Neural crest cell (in vitro differentiated cells): ENCODE results near the gene RAB40B. TPM values are rescaled to one million over a fixed set of nuclear protein-coding genes. Genes with fewer than 3 reads are reported as not detected.

Experiments
- DNase-seq: peaks from one replicate; pipeline ENCODE4 v3.0.0; 2021; ENCODE audit warnings: low read depth, mixed read lengths, low spot score
- H3K27ac Mint-ChIP-seq: one replicate; pipeline ENCODE4 v1.8.0; 2021; ENCODE audit warnings: mild to moderate bottlenecking, mixed read lengths; ENCODE audit not compliant: unreplicated experiment
- H3K27me3 Mint-ChIP-seq: 2 replicates; pipeline ENCODE4 v1.8.0; 2021; ENCODE audit warnings: low read depth, mild to moderate bottlenecking, mixed read lengths
- H3K36me3 Mint-ChIP-seq: 2 replicates; pipeline ENCODE4 v1.8.0; 2021; ENCODE audit warnings: low read depth, mild to moderate bottlenecking, mixed read lengths
- H3K4me1 Mint-ChIP-seq: 2 replicates; pipeline ENCODE4 v1.8.0; 2021; ENCODE audit warnings: mixed read lengths
- H3K4me3 Mint-ChIP-seq: one replicate; pipeline ENCODE4 v1.8.0; 2021; ENCODE audit warnings: mild to moderate bottlenecking, mixed read lengths
- H3K9me3 Mint-ChIP-seq: 2 replicates; pipeline ENCODE4 v1.8.0; 2021; ENCODE audit warnings: mixed read lengths
- CTCF ChIP-seq: fragments of 200-600 bp; sonication (generic); conservative IDR thresholded peaks from 2 replicates; pipeline ENCODE4 v1.5.0; 2021; ENCODE audit warnings: antibody characterized with exemption, mild to moderate bottlenecking
- total RNA-seq: library from RNA; stranded (reverse); gene quantifications from 2 replicates; pipeline ENCODE4 v1.2.1, GENCODE V29; 2021

The RAB40B gene
- total RNA-seq, 1 donor from 2014 or later, result 5.6 TPM

- Mint-ChIP-seq H3K27ac (no peak overlapping the region), H3K9me3 (no peaks in the 10 kb centered on the region), H3K4me1 (peaks cover 13% of the 10 kb centered on the region), H3K36me3 (no peaks in the 10 kb centered on the region), H3K4me3 (no peak overlapping the region), H3K27me3 (no peaks in the 10 kb centered on the region)
- DNase-seq, result no peak
- TF ChIP-seq CTCF, result no peak
Observed at GRCh38 chr17:82666931-82667667, 31.4 kb downstream of the RAB40B start.

- Mint-ChIP-seq H3K9me3 (no peaks in the 10 kb centered on the region), H3K27me3 (no peaks in the 10 kb centered on the region), H3K27ac (no peak overlapping the region), H3K4me1 (peaks cover 13% of the 10 kb centered on the region), H3K4me3 (no peak overlapping the region), H3K36me3 (no peaks in the 10 kb centered on the region)
- no peak for TF ChIP-seq CTCF
- no peak for DNase-seq
Observed at GRCh38 chr17:82665891-82666290, 32.6 kb downstream of the RAB40B start.

- TF ChIP-seq CTCF, result no peak
- DNase-seq, result no peak
- no peaks in the 10 kb centered on the region for H3K9me3 Mint-ChIP-seq
- H3K4me1 Mint-ChIP-seq, result peaks cover 13% of the 10 kb centered on the region
- no peaks in the 10 kb centered on the region for H3K27me3 Mint-ChIP-seq
- no peaks in the 10 kb centered on the region for H3K36me3 Mint-ChIP-seq
- H3K27ac Mint-ChIP-seq, result no peak overlapping the region
- no peak overlapping the region for H3K4me3 Mint-ChIP-seq
Observed at GRCh38 chr17:82665217-82665616, 33.3 kb downstream of the RAB40B start.

- Mint-ChIP-seq H3K4me1 (peaks cover 13% of the 10 kb centered on the region), H3K9me3 (no peaks in the 10 kb centered on the region), H3K4me3 (no peak overlapping the region), H3K27me3 (no peaks in the 10 kb centered on the region), H3K36me3 (peaks cover 2% of the 10 kb centered on the region), H3K27ac (no peak overlapping the region)
- TF ChIP-seq CTCF, result no peak
- no peak for DNase-seq
Observed at GRCh38 chr17:82664701-82665182, 33.8 kb downstream of the RAB40B start.

- Mint-ChIP-seq H3K4me3 (no peak overlapping the region), H3K27me3 (no peaks in the 10 kb centered on the region), H3K36me3 (peaks cover 3% of the 10 kb centered on the region), H3K4me1 (peaks cover 13% of the 10 kb centered on the region), H3K27ac (no peak overlapping the region), H3K9me3 (no peaks in the 10 kb centered on the region)
- DNase-seq, result no peak
- TF ChIP-seq CTCF, result no peak
Observed at GRCh38 chr17:82664276-82664575, 34.3 kb downstream of the RAB40B start.
